Neuronal stem cell (in vitro differentiated cells): Measurements from ENCODE around the gene POLG2.

Source experiments
- DNase-seq: peaks from one replicate; pipeline ENCODE4 v3.0.0-alpha.2; 2013; ENCODE audit warnings: low spot score
- H2AFZ ChIP-seq: one replicate; pipeline ENCODE4 v1.6.1; 2013; ENCODE audit warnings: mild to moderate bottlenecking, low read length, inconsistent platforms
- H2AK5ac ChIP-seq: 2 replicates; pipeline ENCODE4 v1.6.1; 2013; ENCODE audit warnings: low read depth, mild to moderate bottlenecking, inconsistent platforms, low read length, moderate library complexity, mixed read lengths
- H2BK120ac ChIP-seq: 2 replicates; pipeline ENCODE4 v1.6.1; 2013; ENCODE audit warnings: low read depth, mild to moderate bottlenecking, inconsistent platforms, low read length, moderate library complexity, mixed read lengths
- H2BK12ac ChIP-seq: one replicate; pipeline ENCODE4 v1.6.1; 2013; ENCODE audit warnings: low read length, inconsistent platforms
- H2BK15ac ChIP-seq: 2 replicates; pipeline ENCODE4 v1.6.1; 2013; ENCODE audit warnings: mild to moderate bottlenecking, low read length, inconsistent platforms, mixed read lengths
- H2BK5ac ChIP-seq: one replicate; pipeline ENCODE4 v1.6.1; 2013; ENCODE audit warnings: inconsistent platforms, mild to moderate bottlenecking, low read length, moderate library complexity
- H3K14ac ChIP-seq: one replicate; pipeline ENCODE4 v1.6.1; 2013; ENCODE audit warnings: low read length, inconsistent platforms
- H3K18ac ChIP-seq: 2 replicates; pipeline ENCODE4 v1.6.1; 2013; ENCODE audit warnings: low read length, inconsistent platforms
- H3K23ac ChIP-seq: 2 replicates; pipeline ENCODE4 v1.6.1; 2013; ENCODE audit warnings: low read depth, mild to moderate bottlenecking, mixed read lengths, low read length, inconsistent platforms; ENCODE audit not compliant: poor library complexity
- H3K27ac ChIP-seq: replicated peaks from 3 replicates; pipeline ENCODE4 v1.5.1; 2013; ENCODE audit warnings: low read length, inconsistent platforms
- H3K27me3 ChIP-seq, 3 experiments: 2 replicates each; pipeline ENCODE4 v1.6.1; 2013; ENCODE audit warnings: low read length in 3 of 3, mild to moderate bottlenecking in 2 of 3, inconsistent platforms in 1 of 3, low read depth in 1 of 3, mixed read lengths in 1 of 3, moderate library complexity in 1 of 3; ENCODE audit not compliant: control insufficient read depth in 3 of 3, insufficient read depth in 3 of 3
- H3K36me3 ChIP-seq, 2 donors: replicated peaks in 1 of 2; 2 replicates each; pipeline ENCODE4 v1.6.1; 2013; ENCODE audit warnings: low read length in 2 of 2; ENCODE audit not compliant: control insufficient read depth in 2 of 2, insufficient read depth in 2 of 2
- H3K4ac ChIP-seq: 2 replicates; pipeline ENCODE4 v1.6.1; 2013; ENCODE audit warnings: inconsistent platforms, mild to moderate bottlenecking, low read length, moderate library complexity
- H3K4me1 ChIP-seq, 2 donors: 1 replicate in 1 of 2; 2 replicates in 1 of 2; pipeline ENCODE4 v1.6.1; 2013; ENCODE audit warnings: low read length in 2 of 2, low read depth in 1 of 2; ENCODE audit not compliant: control insufficient read depth in 2 of 2, insufficient read depth in 1 of 2
- H3K4me2 ChIP-seq: one replicate; pipeline ENCODE4 v1.6.1; 2013; ENCODE audit warnings: mild to moderate bottlenecking, low read length, inconsistent platforms; ENCODE audit not compliant: insufficient read depth, poor library complexity, severe bottlenecking
- H3K4me3 ChIP-seq, 2 donors: 2 replicates each; pipeline ENCODE4 v1.5.1; 2013; ENCODE audit warnings: low read length in 2 of 2, mild to moderate bottlenecking in 2 of 2, inconsistent platforms in 1 of 2, moderate library complexity in 1 of 2
- H3K79me1 ChIP-seq: one replicate; pipeline ENCODE4 v1.6.1; 2013; ENCODE audit warnings: low read depth, mild to moderate bottlenecking, inconsistent platforms, low read length, moderate library complexity
- H3K9ac ChIP-seq: one replicate; pipeline ENCODE4 v1.6.1; 2013; ENCODE audit warnings: mild to moderate bottlenecking, low read depth, low read length, inconsistent platforms; ENCODE audit not compliant: poor library complexity
- H3K9me3 ChIP-seq, 2 donors: replicated peaks in 1 of 2; 2 replicates each; pipeline versions ENCODE3 to v1.6.1; 2013; ENCODE audit warnings: low read length in 2 of 2, mild to moderate bottlenecking in 2 of 2, inconsistent platforms in 1 of 2, low read depth in 1 of 2, mixed read lengths in 1 of 2, moderate library complexity in 1 of 2; ENCODE audit not compliant: control insufficient read depth in 2 of 2, insufficient read depth in 1 of 2
- H4K8ac ChIP-seq: one replicate; pipeline ENCODE4 v1.6.1; 2013; ENCODE audit warnings: low read depth, mild to moderate bottlenecking, inconsistent platforms, low read length, moderate library complexity
- H4K91ac ChIP-seq: one replicate; pipeline ENCODE4 v1.6.1; 2013; ENCODE audit warnings: low read length, low read depth, mild to moderate bottlenecking, inconsistent platforms; ENCODE audit not compliant: poor library complexity
- WGBS, 2 donors: extraction: QIAGEN DNeasy Blood & Tissue Kit; methylation state at CpG; one replicate each; pipeline ENCODE4 v1.1.7; 2013; ENCODE audit warnings: missing lambda C conversion rate in 2 of 2, mixed read lengths in 1 of 2; ENCODE audit not compliant: insufficient read length in 2 of 2, insufficient replicate concordance in 1 of 2; ENCODE audit errors: extremely low coverage in 2 of 2; 5-methylcytosine and 5-hydroxymethylcytosine counted together

POLG2 gene

GRCh38 chr17:64537488-64537887 is 40.6 kb upstream of the POLG2 start:
- Histone ChIP-seq H3K4me2 (no peak overlapping the region), H3K4ac (no peak overlapping the region)
- DNase-seq, result no peak

GRCh38 chr17:64536913-64537312 is 40.1 kb upstream of the POLG2 start:
- Histone ChIP-seq H3K27me3 (no peaks in the 10 kb centered on the region), H2BK15ac (no peak overlapping the region), H3K9ac (no peak overlapping the region), H3K18ac (no peak overlapping the region), H3K27ac (no peak overlapping the region), H3K9me3 (no peaks in the 10 kb centered on the region), H2BK12ac (no peak overlapping the region), H2AFZ (no peak overlapping the region), H3K4ac (no peak overlapping the region), H3K14ac (no peak overlapping the region), H3K23ac (no peak overlapping the region), H2AK5ac (no peak overlapping the region), H2BK120ac (no peak overlapping the region), H3K36me3 (peaks cover 35 to 96% of the 10 kb centered on the region in 2 donors), H2BK5ac (no peak overlapping the region), H3K4me1 (no peaks in the 10 kb centered on the region), H3K4me2 (no peak overlapping the region), H4K8ac (no peak overlapping the region), H3K4me3 (no peak overlapping the region), H3K79me1 (no peaks in the 10 kb centered on the region), H4K91ac (no peak overlapping the region)
- no peak for DNase-seq
- no CpG with 5 or more reads among the region's 2 CpGs for WGBS, 2 donors

More at GRCh38 chr17:64537488-64537887, 40.6 kb upstream of the POLG2 start:
- Histone ChIP-seq H3K4me1 (no peaks in the 10 kb centered on the region), H3K4me3 (no peak overlapping the region), H4K91ac (no peak overlapping the region), H2BK15ac (no peak overlapping the region), H3K27ac (no peak overlapping the region), H3K23ac (no peak overlapping the region), H2AK5ac (no peak overlapping the region), H3K79me1 (no peaks in the 10 kb centered on the region), H2BK120ac (no peak overlapping the region), H2BK5ac (no peak overlapping the region), H4K8ac (no peak overlapping the region), H3K9me3 (no peaks in the 10 kb centered on the region), H3K18ac (no peak overlapping the region), H2AFZ (no peak overlapping the region), H2BK12ac (no peak overlapping the region), H3K36me3 (peaks cover 29 to 96% of the 10 kb centered on the region in 2 donors), H3K14ac (no peak overlapping the region), H3K27me3 (no peaks in the 10 kb centered on the region), H3K9ac (no peak overlapping the region)
- WGBS, 2 donors, result no CpG with 5 or more reads among the region's 5 CpGs

DNA sequence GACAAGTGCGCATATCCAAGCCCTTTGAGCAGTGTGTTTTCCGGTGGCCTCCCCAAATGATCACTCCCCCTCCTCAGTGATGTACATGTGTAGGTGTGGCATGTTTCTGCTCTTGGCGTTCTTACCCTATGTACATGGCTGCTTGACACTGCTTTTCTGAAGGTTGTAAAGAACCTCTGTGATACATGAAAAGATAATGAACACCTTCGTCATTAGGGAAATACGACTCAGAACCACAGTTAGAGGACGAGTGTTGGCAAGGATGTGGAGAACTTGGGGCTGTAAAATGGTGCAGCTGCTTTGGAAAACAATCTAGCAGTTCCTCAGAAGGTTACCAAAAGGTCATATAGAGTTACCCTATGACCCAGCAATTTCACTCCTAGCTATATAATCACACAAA is 38.5 kb upstream of the POLG2 start:
- Histone ChIP-seq H3K9ac (no peak overlapping the region), H3K23ac (no peak overlapping the region), H2AFZ (no peak overlapping the region), H3K18ac (no peak overlapping the region), H2BK15ac (no peak overlapping the region), H3K4me3 (no peak overlapping the region), H2BK5ac (no peak overlapping the region), H3K4ac (no peak overlapping the region), H4K91ac (no peak overlapping the region), H4K8ac (no peak overlapping the region), H3K79me1 (no peaks in the 10 kb centered on the region), H2AK5ac (no peak overlapping the region), H3K27me3 (no peaks in the 10 kb centered on the region), H3K27ac (no peak overlapping the region), H3K4me1 (no peaks in the 10 kb centered on the region), H3K14ac (no peak overlapping the region), H3K4me2 (no peak overlapping the region), H3K36me3 (peaks cover 43 to 100% of the 10 kb centered on the region in 2 donors), H2BK12ac (no peak overlapping the region), H3K9me3 (no peaks in the 10 kb centered on the region), H2BK120ac (no peak overlapping the region)
- no CpG with 5 or more reads among the region's 6 CpGs for WGBS, 2 donors
- no peak for DNase-seq

- no peak for DNase-seq
- H3K18ac ChIP-seq, result no peak overlapping the region
- H3K14ac ChIP-seq, result no peak overlapping the region
- no peak overlapping the region for H3K23ac ChIP-seq
- no peak overlapping the region for H3K4ac ChIP-seq
- no peak overlapping the region for H3K4me3 ChIP-seq
- H4K91ac ChIP-seq, result no peak overlapping the region
- no peaks in the 10 kb centered on the region for H3K4me1 ChIP-seq
- no peak overlapping the region for H3K27ac ChIP-seq
- no peak overlapping the region for H2BK15ac ChIP-seq
- no peak overlapping the region for H3K4me2 ChIP-seq
- no peak overlapping the region for H2AFZ ChIP-seq
- no CpG with 5 or more reads among the region's 3 CpGs for WGBS, 2 donors
- no peak overlapping the region for H2BK5ac ChIP-seq
- no peaks in the 10 kb centered on the region for H3K79me1 ChIP-seq
- no peak overlapping the region for H2AK5ac ChIP-seq
- H3K27me3 ChIP-seq, result no peaks in the 10 kb centered on the region
- H3K9ac ChIP-seq, result no peak overlapping the region
- H2BK12ac ChIP-seq, result no peak overlapping the region
- H3K9me3 ChIP-seq, result no peaks in the 10 kb centered on the region
- H3K36me3 ChIP-seq, result peaks cover 44 to 100% of the 10 kb centered on the region in 2 donors
- no peak overlapping the region for H2BK120ac ChIP-seq
- H4K8ac ChIP-seq, result no peak overlapping the region
Measured at GRCh38 chr17:64534187-64534586, 37.3 kb upstream of the POLG2 start.
